Superior temporal gyrus (tissue), 1 donor: ENCODE measurements around the gene RELA.
A peak's percentile ranks its signal among the peaks of the same experiment; 100 is the strongest.

Source experiments
- DNase-seq: peaks from one replicate; pipeline ENCODE4 v3.0.0-alpha.2; 2016; ENCODE audit errors: extremely low spot score

RELA gene

GRCh38 chr11:65634440-65634839 lies 28.3 kb downstream of the RELA start:
- DNase-seq = no peak

- no peak for DNase-seq
These were observed 28.6 kb downstream of the RELA start for GRCh38 chr11:65634109-65634436.

- no peak for DNase-seq
These were observed 29.2 kb downstream of the RELA start for GRCh38 chr11:65633390-65634108.

- DNase-seq = no peak
These were observed 32.5 kb downstream of the RELA start for GRCh38 chr11:65630215-65630614.

- DNase-seq = no peak
These were observed 33.1 kb downstream of the RELA start for GRCh38 chr11:65629579-65629978.

- no peak for DNase-seq
These were observed 35.5 kb downstream of the RELA start for GRCh38 chr11:65627202-65627601.

- peak; percentile 82 for DNase-seq
These were observed 36.9 kb downstream of the RELA start for GRCh38 chr11:65625628-65626342.

- no peak for DNase-seq
These were observed 37.6 kb downstream of the RELA start for GRCh38 chr11:65624931-65625627.

- DNase-seq = no peak
These were observed 38.7 kb downstream of the RELA start for GRCh38 chr11:65623852-65624616.

GRCh38 chr11:65623177-65623576 lies 39.5 kb downstream of the RELA start:
- no peak for DNase-seq

- no peak for DNase-seq
These were observed 40.7 kb downstream of the RELA start for GRCh38 chr11:65622011-65622410.

- DNase-seq = no peak
These were observed 41.3 kb downstream of the RELA start for GRCh38 chr11:65621460-65621859.

- DNase-seq = no peak
These were observed 42.0 kb downstream of the RELA start for GRCh38 chr11:65620666-65621065.

- DNase-seq = no peak
These were observed 43.3 kb downstream of the RELA start for GRCh38 chr11:65619281-65619928.

GRCh38 chr11:65618763-65619162 lies 44.0 kb downstream of the RELA start:
- DNase-seq = no peak

GRCh38 chr11:65617990-65618751 lies 44.5 kb downstream of the RELA start:
- DNase-seq = no peak

GRCh38 chr11:65617136-65617850 lies 45.4 kb downstream of the RELA start:
- no peak for DNase-seq

- DNase-seq = no peak
These were observed 46.1 kb downstream of the RELA start for GRCh38 chr11:65616575-65617001.

GRCh38 chr11:65615950-65616574 lies 46.7 kb downstream of the RELA start:
- no peak for DNase-seq
